ENCODE measurements around the gene TLK2.
A peak's percentile ranks its signal among the peaks of the same experiment; 100 is the strongest.

Gene TLK2

DNA sequence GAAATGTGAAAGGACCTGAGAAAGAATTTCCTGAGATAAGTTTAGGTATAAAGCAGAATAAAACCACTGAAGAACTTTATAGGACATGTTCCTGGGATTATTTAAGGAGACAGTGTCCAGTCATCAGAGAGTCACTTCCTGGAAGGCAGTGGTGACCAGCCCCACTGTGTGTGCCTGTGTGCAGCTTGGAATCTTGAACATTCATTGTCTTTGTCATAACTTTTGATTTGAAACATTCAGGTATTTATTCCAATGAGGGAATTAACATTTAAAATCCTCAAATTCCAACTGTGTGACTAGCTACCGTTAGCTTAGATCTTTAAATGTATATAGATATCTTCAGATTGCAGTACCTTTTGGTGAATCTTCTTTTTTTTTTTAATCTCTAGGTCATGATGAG, 87.2 kb downstream of the TLK2 start:
- peak overlapping the region in 2 of 11 experiments; percentile 43 to 46; a peak in 3 of 22 replicates for H3K4me2 ChIP-seq
- no peak overlapping the region for H3K27ac ChIP-seq

DNA sequence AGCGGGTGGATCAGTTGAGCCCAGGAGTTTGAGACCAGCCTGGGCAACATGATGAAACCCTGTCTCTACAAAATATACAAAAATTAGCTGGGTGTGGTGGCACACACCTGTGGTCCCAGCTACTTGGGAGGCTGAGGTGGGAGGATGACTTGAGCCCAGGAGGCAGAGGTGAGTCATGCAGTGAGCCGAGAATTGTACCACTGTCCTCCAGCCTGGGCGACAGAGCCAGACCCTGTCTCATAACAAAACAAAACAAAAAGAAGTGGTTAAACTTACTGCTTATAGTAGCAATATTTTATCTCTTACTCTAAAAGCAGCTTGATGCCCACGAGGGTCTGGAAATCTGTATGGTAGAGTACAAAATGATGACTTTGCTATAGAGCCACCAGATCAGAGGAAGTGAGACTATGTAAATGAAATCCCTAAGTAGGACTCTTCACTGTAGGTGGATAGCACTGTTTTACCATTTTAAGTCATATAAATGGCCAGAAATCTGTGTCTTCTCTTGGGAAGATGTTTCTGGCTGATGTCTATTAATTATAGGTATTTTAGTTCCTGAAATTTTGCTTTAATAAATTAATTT, 88.5 kb downstream of the TLK2 start:
- TF ChIP-seq Cebpa-rat (IDR thresholded peaks at IDR 0.05), result no peak
- no peak overlapping the region for H3K4me3 ChIP-seq
- H3K27me3 ChIP-seq, result no peaks in the 10 kb centered on the region
- H4K20me1 ChIP-seq, result peaks cover 0 to 52% (median 0%) of the 10 kb centered on the region in 11 experiments; a peak in 8 of 22 replicates
- no peaks in the 10 kb centered on the region for H3K9me3 ChIP-seq (replicated peaks in 1 of 11)
- H3K4me1 ChIP-seq, result peaks cover 0 to 33% (median 0%) of the 10 kb centered on the region in 10 experiments; a peak in 6 of 20 replicates
- H3K4me2 ChIP-seq, result peak overlapping the region in 2 of 11 experiments; percentile 42 to 46; a peak in 5 of 22 replicates
- no peak overlapping the region for H3K9ac ChIP-seq
- H3K36me3 ChIP-seq, result peaks cover 65 to 100% (median 96%) of the 10 kb centered on the region in 11 experiments
- H3K27ac ChIP-seq, result peak overlapping the region in 2 of 11 experiments; percentile 23 to 30; a peak in 3 of 22 replicates

More for the DNA sequence above, 87.2 kb downstream of the TLK2 start:
- Histone ChIP-seq H3K9me3 (replicated peaks in 1 of 11) (no peaks in the 10 kb centered on the region), H3K4me1 (peaks cover 0 to 33% (median 0%) of the 10 kb centered on the region in 10 experiments; a peak in 6 of 20 replicates), H3K27me3 (no peaks in the 10 kb centered on the region), H4K20me1 (peaks cover 0 to 39% (median 0%) of the 10 kb centered on the region in 11 experiments; a peak in 6 of 22 replicates), H3K9ac (no peak overlapping the region; a peak in 1 of 22 replicates), H3K36me3 (peaks cover 75 to 100% (median 94%) of the 10 kb centered on the region in 11 experiments), H3K4me3 (no peak overlapping the region)
- no peak for TF ChIP-seq Cebpa-rat (IDR thresholded peaks at IDR 0.05)

DNA sequence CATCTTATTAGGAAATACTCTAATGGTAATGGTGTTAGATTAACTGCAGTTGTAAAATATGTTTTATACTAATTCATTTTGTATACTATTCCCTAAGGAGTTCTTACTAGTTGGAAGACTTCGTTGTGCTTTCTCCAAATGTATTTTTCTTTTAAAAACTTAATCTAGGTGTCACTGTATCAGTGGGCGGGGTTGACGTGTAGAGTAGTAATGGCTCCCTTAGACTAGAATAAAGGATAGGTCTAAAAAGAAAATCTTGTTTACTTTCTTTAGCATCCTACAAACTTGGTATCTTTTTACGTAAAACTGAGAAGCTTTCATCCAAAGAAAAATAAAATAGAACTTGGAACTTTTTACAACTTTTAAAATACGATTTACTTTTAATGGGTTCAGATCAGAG, 93.9 kb downstream of the TLK2 start:
- TF ChIP-seq Cebpa-rat (IDR thresholded peaks at IDR 0.05), result no peak
- Histone ChIP-seq H3K4me2 (no peak overlapping the region), H3K27ac (no peak overlapping the region), H3K4me3 (no peak overlapping the region), H3K4me1 (peaks cover 0 to 8% (median 0%) of the 10 kb centered on the region in 10 experiments; a peak in 4 of 20 replicates), H3K27me3 (no peaks in the 10 kb centered on the region), H3K36me3 (peaks cover 72 to 100% (median 96%) of the 10 kb centered on the region in 11 experiments), H3K9ac (no peak overlapping the region), H4K20me1 (peaks cover 0 to 36% (median 0%) of the 10 kb centered on the region in 11 experiments; a peak in 7 of 22 replicates), H3K9me3 (replicated peaks in 1 of 11) (no peaks in the 10 kb centered on the region)

DNA sequence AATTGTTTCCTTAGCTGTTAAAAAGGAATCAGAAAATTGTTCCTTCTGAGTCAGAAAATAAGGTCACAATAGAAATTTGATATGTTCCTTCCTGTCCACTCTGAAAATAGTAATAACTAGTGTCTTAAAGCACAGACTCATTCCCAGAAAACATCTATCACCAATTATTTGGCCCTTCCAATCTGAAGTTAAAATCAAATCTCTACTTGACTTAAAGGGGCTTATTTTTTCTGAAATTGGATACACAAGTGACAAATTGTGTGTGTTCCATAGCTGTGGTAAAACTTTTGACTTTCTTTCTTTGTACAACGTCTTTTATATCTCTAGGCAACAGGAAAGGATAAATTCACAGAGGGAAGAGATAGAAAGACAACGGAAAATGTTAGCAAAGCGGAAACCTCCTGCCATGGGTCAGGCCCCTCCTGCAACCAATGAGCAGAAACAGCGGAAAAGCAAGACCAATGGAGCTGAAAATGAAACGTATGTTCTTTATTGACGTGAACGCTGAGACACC, 94.3 kb downstream of the TLK2 start:
- H3K4me3 ChIP-seq, result no peak overlapping the region
- TF ChIP-seq Cebpa-rat (IDR thresholded peaks at IDR 0.05), result no peak
- peaks cover 75 to 100% (median 98%) of the 10 kb centered on the region in 11 experiments for H3K36me3 ChIP-seq
- H3K9me3 ChIP-seq (replicated peaks in 1 of 11), result no peaks in the 10 kb centered on the region
- H4K20me1 ChIP-seq, result peaks cover 0 to 34% (median 0%) of the 10 kb centered on the region in 11 experiments; a peak in 7 of 22 replicates
- no peak overlapping the region for H3K9ac ChIP-seq
- no peak overlapping the region for H3K27ac ChIP-seq
- H3K4me2 ChIP-seq, result no peak overlapping the region
- H3K4me1 ChIP-seq, result peaks cover 0 to 3% (median 0%) of the 10 kb centered on the region in 10 experiments; a peak in 2 of 20 replicates
- H3K27me3 ChIP-seq, result no peaks in the 10 kb centered on the region

DNA sequence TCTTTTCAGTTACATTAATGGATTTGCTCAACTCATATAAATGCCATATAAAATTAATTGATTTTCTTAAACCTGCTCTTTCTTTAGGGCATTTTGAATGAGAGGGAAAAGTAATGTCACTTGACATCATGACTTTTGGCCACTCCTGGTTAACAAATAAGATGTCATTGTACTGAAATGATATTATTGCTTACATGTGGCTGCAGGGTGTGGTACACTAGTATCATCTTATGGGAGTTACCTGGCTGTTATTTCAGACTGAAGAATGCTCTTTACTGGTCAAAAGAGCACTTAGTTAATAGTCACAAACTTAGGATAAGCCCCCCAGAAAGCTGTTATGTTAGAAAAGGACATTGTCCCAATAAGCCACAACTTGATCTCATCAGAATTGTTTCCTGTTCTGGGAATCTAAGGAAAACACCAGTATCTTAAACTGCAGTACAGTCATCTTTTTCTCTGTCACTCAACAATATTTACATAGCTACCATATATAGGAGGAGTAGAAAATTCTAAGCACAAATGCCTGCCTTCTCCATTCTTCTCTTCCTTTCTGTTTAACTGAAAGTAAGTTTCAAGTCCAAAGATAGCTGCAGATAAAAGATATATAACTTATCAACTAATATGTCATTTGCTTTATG, 95.0 kb downstream of the TLK2 start:
- Histone ChIP-seq H3K27me3 (no peaks in the 10 kb centered on the region), H3K9ac (no peak overlapping the region), H3K4me2 (no peak overlapping the region), H3K4me3 (no peak overlapping the region), H3K36me3 (peaks cover 79 to 100% (median 98%) of the 10 kb centered on the region in 11 experiments), H3K27ac (no peak overlapping the region), H3K4me1 (no peaks in the 10 kb centered on the region), H3K9me3 (replicated peaks in 1 of 11) (no peaks in the 10 kb centered on the region), H4K20me1 (peaks cover 0 to 34% (median 0%) of the 10 kb centered on the region in 11 experiments; a peak in 7 of 22 replicates)
- TF ChIP-seq Cebpa-rat (IDR thresholded peaks at IDR 0.05), result no peak

DNA sequence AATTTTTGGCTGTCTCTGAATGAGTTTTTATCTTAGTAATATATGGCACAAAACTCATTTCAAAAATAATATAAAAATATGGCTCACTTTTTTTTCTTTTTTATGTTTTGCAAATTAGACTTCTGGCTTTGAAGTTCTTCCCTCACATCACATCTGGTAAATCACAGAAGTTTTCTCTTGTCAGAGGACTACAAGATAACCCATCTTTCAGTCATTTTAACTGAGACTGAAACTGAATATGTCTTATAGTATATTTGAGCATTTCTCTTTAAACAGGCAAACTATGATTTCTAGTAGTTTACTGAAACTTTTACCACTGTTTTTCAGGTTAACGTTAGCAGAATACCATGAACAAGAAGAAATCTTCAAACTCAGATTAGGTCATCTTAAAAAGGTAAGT, 97.8 kb downstream of the TLK2 start:
- Histone ChIP-seq H3K9me3 (replicated peaks in 1 of 11) (no peaks in the 10 kb centered on the region), H3K27me3 (no peaks in the 10 kb centered on the region), H3K27ac (no peak overlapping the region), H3K9ac (no peak overlapping the region), H3K4me1 (no peaks in the 10 kb centered on the region), H3K4me3 (no peak overlapping the region), H4K20me1 (peaks cover 0 to 13% (median 0%) of the 10 kb centered on the region in 11 experiments; a peak in 5 of 22 replicates), H3K36me3 (peaks cover 85 to 100% (median 98%) of the 10 kb centered on the region in 11 experiments), H3K4me2 (no peak overlapping the region)
- no peak for TF ChIP-seq Cebpa-rat (IDR thresholded peaks at IDR 0.05)

DNA sequence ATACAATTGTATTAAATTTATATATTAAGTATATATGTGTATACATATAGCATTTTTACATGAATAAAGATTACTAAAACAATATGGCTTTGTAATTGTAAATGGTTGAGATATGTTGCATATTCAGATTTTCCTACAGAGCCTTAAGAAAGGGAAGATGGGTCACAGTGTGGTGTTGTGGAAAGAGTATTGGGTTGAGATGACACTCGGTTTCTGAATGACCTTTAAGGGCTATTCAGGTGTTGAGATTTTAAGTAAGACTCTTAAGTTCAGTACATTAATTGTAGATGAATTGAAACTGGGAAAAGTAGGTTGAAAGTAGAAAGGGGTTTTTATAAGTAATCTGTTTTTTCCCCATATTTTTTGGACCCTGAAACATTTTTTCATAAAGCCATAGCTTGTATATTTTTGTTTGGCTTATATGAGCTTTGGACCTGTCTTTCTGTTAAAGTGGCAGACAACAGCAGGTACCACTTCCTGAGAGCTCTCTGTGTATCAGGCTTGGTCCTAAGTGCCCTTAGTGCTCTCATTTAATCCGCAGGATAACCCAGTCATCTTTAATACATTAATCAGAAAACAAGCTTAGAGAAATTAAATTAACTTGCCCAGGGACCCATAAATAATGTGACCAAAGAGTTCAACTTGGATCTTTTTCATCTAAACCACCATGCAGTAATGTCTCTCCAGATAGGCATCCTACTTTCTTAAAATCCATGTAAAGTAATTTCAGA, 100.3 kb downstream of the TLK2 start:
- H3K9me3 ChIP-seq (replicated peaks in 1 of 11), result no peaks in the 10 kb centered on the region
- H3K27ac ChIP-seq, result no peak overlapping the region
- H3K27me3 ChIP-seq, result no peaks in the 10 kb centered on the region
- peaks cover 0 to 6% (median under 1%) of the 10 kb centered on the region in 10 experiments; a peak in 10 of 20 replicates for H3K4me1 ChIP-seq
- TF ChIP-seq Cebpa-rat (IDR thresholded peaks at IDR 0.05), result no peak
- peaks cover 87 to 100% (median 97%) of the 10 kb centered on the region in 11 experiments for H3K36me3 ChIP-seq
- H3K4me2 ChIP-seq, result no peak overlapping the region
- H4K20me1 ChIP-seq, result peaks cover 0 to 5% (median 0%) of the 10 kb centered on the region in 11 experiments; a peak in 2 of 22 replicates
- no peak overlapping the region for H3K4me3 ChIP-seq
- no peak overlapping the region for H3K9ac ChIP-seq

DNA sequence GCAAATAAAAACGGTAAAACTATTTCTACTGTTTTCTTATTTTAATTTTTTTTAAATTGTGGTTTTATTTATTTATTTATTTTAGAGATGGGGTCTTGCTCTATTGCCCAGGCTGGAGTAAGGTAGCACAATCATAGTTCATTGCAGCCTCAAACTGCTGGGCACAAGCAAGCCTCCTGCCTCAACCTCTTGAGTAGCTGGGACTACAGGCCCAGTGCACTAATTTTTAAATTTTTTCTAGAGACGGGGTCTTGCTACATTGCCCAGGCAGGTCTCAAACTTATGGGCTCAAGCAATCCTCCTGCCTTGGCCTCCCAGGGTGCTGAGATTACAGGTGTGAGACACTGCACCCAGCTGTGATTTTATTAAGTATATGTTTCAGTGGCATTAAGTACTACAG, 102.3 kb downstream of the TLK2 start:
- Histone ChIP-seq H3K27me3 (no peaks in the 10 kb centered on the region), H4K20me1 (peaks cover 0 to 6% (median 0%) of the 10 kb centered on the region in 11 experiments; a peak in 4 of 22 replicates), H3K9ac (no peak overlapping the region), H3K27ac (no peak overlapping the region), H3K36me3 (peaks cover 77 to 97% (median 87%) of the 10 kb centered on the region in 11 experiments), H3K9me3 (replicated peaks in 1 of 11) (no peaks in the 10 kb centered on the region), H3K4me2 (no peak overlapping the region), H3K4me3 (no peak overlapping the region), H3K4me1 (peaks cover 16 to 26% (median 21%) of the 10 kb centered on the region in 10 experiments)
- TF ChIP-seq Cebpa-rat (IDR thresholded peaks at IDR 0.05), result no peak

All from BLaER1 treated with 17β-estradiol and CSF1 and Interleukin-3, amounts not matched to agents 10 nM and 100 nM (cell line).